Stimulated activated CD4-positive, alpha-beta T cell treated with anti-CD3 and anti-CD28 coated beads, Interleukin-1b, Interleukin-23, amount 100 ng/mL, for 4 hours (primary cell): ENCODE data around the gene SLC25A24.
"Not testable (repeated sequence)": the region's sequence is repeated elsewhere in the genome, so short reads cannot be mapped to it uniquely, and the experiment has no call there.

Source experiments
- DNase-seq, 2 donors: peaks; one replicate each; pipeline ENCODE4 v3.0.0-alpha.2; 2020; ENCODE audit warnings: low read depth in 2 of 2

SLC25A24 gene

DNA sequence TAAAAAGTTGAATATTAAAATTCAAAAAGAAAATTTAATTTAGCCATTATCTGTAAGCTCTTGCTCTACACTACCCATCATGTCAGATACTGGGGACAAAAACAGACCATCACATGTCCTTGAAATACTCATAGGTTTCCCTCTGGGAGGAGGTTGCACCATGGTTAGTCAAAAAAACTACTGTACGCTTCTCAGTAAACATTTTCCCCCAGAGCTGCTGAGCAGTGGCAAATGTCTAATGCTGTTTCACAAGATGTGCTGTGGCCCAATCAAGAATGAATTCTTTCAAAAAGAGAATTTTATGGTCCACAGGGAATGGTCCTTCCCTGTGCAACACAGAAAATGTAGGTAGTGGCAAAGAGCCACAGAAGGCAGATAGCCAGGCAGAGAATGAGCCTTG, 6.1 kb downstream of the SLC25A24 start:
- DNase-seq: no peak

DNA sequence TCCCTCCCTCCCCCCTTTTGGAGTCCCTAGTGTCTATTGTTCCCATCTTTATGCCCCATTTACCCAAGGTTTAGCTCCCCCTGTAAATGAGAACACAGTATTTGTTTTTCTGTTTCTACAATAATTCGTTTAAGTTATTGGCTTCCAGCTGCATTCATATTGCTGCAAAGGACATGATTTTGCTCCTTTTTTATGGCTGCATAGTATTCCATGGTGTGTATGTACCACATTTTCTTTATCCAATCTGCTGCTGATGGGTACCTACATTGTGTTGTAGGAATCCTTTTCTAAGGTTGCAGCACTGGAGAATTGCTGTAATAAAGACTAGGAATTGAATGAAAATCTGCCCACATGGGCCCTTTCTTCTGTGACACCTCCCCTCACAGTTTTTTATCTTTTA, 6.8 kb downstream of the SLC25A24 start:
- DNase-seq: no peak

DNA sequence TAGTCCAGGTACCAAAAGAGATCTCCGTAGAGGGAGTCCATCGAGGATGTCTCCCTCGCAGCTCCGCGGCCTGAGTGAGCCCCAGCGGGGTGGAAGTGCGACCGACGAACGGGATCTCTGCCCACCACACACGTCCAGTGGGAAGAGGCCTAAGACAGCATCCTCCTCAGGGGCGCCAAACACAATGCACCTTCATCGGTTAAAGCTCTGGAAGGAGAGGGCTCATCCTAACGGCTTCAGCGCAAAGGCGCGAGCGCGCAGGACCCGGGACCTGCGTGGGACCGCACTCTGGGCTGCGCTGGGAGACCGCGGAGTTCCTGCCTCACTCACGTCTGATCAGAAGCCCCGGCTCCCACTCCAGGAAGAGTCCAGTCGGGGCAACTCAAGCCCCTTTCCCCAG, 7.6 kb downstream of the SLC25A24 start:
- no peak for DNase-seq

DNA sequence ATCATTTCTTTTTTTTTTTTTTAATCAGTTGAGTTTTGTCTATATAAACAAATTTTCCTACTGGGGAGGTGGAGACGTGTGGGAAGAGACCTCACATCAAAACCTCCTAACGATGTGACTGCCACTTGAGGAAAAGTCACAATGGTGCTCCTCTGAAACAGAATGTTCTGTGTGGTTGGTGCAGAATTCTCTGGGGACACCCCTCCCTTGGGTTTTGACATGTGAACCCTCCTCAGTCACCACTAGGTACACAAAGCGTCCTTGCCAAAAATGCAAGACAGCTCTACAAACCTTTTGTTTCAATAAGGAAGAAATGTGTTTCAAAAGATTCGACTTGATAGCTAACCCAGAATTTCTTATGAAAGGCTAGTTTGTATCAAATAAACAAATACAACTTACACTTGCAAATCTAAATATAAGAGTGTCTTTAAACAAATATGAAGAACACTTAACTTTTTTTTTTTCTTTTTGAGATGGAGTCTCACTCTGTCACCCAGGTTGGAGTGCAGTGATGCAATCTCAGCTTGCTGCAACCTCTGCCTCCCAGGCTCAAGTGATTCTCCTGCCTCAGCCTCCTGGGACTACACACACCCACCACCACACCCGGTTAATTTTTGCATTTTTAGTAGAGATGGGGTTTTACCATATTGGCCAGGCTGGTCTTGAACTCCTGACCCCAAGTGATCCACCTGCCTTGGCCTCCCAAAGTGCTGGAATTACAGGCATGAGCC, 9.3 kb downstream of the SLC25A24 start:
- no peak for DNase-seq

DNA sequence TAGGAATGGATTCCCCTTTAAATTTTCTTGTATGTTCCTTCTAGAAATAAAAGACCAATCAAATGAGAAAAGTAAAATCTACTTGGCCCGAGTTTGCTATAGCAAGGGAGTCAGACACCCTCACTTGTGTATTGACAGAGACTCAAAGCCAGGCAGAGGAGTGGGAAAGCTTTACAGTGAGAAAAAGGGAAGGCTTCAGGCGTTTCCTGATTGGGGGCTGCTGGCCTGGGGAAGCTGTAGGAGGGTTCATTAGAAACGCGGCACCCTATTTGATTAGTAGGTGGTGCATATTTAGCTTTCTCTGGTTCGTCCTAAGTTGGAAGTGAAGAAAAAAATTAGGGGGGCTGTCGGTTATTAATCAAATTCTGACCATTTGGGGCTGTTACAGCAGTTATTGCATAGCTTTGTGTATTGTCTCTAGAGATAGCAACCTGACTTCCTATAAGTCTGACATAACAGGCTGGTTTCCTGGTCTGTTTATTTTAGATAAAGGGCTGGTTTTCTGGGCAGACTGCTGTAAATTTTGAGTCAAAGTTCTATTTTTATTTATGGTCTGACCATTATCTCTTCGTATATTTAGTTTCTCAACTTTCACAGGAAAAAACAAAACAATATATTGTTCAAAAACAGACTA, 10.0 kb downstream of the SLC25A24 start:
- no peak for DNase-seq

DNA sequence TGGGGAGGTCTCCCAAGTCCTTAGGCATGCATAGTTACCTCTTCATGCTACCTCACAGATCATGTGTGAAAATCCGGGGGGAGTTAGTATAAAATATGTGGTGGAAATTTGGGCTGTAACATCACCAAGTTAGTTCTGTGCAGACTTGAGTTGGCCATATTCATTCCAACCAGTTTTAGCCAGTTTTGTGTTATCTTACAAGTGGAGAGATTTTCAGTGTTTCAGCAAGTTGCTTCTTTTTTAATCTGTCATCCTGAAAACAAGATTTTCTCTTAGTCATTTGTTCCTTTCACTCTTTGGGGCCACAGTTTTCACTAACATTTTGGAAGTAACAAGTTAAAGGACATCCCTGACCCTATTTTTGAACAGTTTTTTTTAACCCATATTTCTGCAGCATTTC, 11.3 kb downstream of the SLC25A24 start:
- DNase-seq: no peak

DNA sequence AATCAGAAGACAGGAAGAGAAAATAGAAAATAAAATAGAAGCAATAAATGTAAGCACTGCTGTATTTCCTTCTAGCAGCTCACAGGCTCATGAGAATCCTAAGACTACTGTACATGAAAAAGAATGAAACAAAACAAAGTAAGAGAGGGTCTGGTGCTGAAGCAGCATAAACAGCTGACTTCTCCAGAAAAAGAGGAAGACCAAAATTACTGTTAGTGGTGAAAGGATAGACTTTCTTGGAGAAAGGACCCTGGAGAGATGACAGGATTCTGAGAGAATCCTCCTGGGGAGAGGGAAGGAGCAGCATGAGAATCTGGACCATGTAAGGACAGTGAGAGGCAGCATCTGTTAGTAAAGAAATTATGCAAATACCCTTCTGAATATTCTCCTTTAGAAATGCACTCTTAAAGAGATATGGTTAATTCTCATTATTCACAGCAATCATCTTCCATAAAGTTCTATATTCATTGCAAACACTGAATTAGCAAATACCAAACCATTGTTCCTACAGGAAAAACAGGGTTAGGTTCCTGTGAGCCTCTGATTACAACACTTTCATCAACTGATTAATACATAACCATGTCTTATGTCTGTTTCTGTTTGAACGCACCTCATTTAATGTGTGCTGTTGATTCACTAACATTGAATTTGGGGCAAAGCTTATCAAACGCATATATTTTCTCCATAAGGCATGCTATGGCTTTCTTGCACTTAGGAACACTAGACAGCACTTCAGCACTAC, 17.0 kb downstream of the SLC25A24 start:
- no peak for DNase-seq

DNA sequence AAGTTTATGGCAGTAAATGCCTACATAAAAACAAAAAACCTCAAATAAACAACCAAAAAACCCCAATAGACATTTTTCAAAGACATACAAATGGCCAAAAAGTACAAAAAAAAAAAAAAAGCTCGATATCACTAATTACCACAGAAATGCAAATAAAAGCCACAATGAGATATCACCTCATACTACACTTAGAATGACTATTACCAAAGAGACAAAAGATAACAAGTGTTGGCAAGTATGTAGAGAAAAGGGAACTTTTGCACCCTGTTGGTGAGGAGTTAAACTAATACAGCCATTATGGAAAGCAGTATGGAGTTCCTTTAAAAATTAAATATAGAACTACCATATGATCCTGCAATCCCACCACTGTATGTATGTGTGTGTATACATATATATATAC, 21.1 kb downstream of the SLC25A24 start:
- no peak for DNase-seq

DNA sequence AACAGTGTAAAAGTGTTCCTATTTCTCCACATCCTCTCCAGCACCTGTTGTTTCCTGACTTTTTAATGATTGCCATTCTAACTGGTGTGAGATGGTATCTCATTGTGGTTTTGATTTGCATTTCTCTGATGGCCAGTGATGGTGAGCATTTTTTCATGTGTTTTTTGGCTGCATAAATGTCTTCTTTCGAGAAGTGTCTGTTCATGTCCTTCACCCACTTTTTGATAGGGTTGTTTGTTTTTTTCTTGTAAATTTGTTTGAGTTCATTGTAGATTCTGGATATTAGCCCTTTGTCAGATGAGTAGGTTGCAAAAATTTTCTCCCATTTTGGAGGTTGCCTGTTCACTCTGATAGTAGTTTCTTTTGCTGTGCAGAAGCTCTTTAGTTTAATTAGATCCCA, 37.7 kb downstream of the SLC25A24 start:
- not testable (repeated sequence) for DNase-seq

DNA sequence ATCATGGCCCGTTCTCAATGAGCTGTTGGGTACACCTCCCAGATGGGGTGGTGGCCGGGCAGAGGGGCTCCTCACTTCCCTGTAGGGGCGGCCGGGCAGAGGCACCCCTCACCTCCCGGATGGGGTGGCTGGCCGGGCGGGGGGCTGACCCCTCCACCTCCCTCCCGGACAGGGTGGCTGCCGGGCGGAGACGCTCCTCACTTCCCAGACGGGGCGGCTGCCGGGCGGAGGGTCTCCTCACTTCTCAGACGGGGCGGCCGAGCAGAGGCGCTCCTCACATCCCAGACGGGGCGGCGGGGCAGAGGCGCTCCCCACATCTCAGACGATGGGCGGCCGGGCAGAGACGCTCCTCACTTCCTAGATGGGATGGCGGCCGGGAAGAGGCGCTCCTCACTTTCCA, 40.2 kb downstream of the SLC25A24 start:
- DNase-seq: not testable (repeated sequence)

DNA sequence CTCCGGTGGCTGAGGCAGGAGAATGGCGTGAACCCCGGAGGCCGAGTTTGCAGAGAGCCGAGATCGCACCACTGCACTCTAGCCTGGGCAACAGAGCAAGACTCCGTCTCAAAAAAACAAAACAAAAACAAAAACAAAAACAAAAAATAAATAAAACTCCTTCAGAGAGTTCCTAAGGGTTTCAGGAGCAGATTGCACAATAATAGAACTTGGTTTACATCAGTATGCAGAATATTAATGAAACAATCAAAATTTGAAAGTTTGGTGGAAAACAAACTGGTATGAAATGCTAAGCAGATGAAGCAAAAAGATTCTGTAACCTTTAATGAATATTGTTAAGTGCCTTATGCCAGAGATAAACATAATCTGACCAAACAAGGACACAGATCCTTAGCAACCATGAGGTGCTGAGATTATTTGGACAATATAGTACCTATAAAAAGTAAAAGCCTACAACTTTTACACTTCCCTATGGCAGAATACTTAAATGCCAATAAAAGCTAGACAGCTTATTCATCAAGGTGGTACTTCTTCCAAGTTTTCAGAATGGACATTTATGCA, 41.2 kb downstream of the SLC25A24 start:
- no peak for DNase-seq

DNA sequence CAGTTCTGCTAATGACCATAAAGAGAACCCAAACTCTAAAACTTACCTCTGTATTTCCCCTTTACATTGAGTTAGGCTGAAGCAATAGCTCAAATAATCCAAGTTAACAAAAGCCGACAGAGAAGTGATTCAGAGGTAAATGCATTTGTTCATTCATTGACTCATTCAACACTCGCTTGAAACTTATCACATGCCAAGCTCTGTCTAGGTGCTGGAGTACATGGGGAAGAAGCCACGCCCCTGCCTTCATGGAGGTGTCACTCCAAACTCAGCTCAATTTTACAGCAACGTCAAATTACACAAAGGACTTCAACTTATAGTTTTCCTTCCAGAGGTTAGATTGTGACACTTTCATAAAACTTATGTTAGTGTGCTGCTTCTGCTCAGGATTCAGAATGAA, 45.8 kb downstream of the SLC25A24 start:
- DNase-seq: no peak

DNA sequence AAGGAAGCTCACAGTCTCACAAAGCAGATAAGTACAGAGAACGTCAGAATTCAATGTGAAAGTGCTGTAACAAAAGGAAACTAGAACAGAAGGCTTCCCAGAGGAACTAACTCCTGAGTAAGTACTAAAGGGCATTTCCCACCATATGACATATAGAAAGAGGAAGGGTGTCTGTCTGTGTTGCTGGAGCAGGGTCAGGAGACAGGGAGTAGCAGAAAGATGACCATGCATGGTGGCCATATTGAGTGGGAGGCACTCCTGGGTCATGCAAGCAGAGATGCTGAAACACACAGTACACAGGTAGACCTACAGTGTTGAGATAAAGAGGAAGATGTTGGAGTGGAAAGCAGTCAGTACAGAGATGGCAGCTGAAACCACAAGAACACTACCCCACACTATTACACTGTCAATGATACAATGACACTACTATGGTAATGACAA, 47.3 kb downstream of the SLC25A24 start:
- no peak for DNase-seq

DNA sequence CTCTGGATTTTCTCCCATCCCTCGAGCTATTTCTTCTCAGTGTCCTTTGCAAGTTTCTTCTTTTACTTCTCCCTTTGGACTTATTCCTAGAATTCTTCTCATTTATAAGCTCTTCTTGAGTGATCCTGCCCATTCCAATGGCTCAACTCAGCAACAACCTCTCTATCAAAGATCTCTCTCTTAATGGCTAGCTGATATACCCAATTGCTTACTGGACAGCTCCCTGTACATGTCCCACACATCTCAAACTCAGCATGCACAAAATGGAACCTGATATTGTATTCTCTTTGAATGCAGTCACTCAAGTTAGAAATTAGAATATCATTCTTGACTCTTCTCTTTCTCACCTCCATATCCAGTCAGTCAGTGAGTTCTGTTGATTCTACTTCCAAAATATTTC, 48.6 kb downstream of the SLC25A24 start:
- DNase-seq: no peak

DNA sequence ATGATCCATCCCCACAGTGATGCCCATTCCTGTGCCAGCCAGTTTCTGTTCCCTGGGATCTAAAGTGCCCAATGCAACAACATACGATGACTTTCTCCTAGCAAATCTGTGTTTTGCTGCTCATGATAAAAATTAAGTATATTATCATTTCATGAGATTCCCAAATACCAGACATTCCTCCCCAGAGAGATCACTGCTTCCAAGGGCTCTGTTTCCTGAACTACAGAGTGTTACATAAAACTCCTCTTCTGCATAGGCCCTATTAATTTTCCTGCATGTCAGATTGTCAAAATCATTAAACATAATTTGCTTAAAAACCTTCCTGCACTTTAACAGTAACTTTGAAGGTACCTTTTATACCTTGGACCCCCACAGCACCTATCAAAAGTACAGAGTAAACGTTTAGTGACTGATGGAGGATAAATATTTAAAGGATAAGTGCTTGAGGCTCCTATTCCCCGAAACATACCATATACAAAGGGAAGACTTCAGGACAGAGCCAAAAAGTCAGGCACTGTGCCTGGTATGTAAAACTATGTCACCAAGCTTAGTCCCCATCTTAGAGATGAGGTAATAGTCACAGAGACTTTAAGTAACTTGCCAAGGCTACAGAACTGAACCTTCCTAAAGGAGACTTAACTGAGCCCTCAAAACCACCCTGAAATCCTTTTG, 50.2 kb downstream of the SLC25A24 start:
- no peak for DNase-seq

DNA sequence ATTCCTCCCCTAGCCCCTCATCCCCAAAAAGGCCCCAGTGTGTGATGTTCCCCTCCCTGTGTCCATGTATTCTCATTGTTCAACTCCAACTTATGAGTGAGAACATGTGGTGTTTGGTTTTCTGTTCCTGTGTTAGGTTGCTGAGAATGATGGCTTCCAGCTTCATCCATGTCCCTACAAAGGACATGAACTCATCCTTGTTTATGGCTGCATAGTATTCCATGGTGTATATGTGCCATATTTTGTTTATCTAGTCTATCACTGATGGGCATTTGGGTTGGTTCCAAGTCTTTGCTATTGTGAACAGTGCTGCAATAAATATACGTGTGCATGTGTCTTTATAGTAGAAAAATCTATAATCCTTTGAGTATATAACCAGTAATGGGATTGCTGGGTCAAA, 55.6 kb downstream of the SLC25A24 start:
- DNase-seq: not testable (repeated sequence)

DNA sequence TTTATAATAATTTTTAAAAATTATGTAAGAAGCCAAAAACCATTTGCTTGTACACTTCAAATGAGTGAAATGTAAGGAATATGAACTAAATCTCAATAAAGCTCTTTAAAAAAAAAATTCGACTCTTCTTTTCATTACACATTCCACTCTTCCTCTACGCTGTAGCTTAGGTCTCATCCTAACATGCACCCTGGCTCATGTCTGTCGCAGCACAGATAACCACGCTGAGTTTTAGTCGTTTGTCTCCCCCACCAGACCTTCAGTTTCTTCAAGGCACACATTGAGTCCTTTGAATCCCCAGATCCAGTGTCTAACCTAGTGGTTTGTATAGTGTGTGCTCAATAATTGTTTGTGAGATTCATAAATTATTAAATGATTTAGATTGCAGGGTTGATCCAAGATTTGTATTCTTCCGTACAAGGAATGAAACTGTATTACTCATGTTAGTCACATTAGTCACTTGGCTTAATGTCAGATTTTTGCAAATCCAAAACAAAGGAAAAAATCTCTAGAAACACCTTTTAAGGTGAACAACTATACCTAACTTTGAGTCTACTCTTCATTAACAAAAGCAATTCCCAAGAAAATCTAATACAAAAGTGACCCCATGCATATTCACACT, 57.3 kb downstream of the SLC25A24 start:
- DNase-seq: no peak

DNA sequence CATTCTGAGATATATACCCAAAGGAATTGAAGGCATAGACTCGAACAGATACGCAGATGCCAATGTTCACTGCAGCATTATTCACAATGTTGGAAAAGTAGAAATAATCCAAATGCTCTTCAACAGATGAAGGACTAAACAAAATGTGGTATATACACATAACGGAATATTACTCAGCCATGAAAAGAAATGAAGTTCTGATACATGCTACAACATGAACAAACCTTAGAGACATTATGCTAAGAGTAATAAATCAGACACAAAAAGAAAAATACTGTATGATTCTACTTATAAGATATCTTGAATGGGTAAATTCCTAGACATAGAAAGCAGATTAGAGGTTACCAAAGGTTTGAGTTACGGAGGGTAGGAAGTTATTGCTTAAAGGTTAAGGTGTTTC, 57.9 kb downstream of the SLC25A24 start:
- DNase-seq: no peak

DNA sequence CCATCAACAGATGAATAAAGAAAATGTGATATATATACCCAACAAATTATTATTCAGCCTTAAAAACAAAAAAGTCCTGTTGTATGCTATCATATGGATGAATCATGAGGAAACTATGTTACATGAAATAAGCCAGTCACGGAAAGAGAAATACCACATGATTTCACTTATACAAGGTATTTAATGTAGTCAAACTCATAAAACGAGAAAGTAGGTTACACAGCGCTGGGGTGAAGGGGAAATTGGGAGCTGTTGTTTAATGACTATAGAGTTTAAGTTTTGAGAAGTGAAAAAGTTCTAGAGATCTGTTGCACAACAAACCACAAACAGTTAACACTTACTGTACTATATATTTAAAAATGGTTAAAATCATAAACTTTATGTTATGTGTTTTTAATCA, 58.5 kb downstream of the SLC25A24 start:
- DNase-seq: no peak

DNA sequence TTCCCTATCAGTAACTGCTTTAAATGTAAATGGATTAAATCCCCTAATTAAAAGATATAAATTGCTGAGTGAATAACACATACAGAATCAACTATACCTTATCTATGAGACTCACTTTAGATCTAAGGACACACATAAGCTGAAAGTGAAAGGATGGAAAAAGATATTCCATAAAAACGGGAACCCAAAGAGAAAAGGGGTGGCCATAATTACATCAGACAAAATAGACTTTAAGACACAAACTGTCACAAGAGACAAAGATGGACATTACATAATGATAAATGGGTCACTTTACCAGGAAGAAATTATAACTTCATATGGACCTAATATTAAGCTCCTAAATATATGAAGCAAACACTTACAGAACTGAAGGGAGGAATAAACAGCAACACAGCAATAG, 59.2 kb downstream of the SLC25A24 start:
- DNase-seq: no peak

DNA sequence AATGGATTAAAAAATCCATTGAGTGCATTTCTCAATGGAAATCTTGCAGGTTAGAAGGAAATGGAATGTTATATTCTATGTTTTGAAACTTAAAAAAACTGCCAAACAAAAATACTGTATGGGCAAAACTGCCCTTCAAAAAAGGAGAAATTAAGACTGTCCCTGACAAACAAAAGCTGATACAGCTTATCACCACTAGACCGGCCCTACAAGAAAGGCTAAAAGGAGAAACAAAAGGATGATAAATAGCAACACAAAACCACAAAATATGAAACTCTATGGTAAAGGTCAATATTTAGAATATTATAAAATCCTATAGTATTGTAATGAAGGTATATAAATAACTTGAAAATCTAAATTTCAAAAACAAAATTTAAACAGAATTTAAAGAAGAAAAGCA, 60.0 kb downstream of the SLC25A24 start:
- DNase-seq: no peak

DNA sequence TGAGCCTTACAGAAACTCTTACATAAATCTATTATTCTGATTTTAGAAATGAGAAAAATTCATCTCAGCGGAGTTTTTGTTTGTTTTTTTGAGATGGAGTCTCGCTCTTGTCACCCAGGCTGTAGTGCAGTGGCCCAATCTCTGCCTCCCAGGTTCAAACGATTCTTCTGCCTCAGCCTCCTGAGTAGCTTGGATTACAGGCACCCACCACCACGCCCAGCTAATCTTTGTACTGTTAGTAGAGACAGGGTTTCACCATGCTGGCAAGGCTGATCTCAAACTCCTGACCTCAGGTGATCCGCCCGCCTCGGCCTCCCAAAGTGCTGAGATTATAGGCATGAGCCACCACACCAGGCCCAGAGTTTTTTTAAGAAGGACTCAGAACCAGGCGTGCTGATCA, 60.6 kb downstream of the SLC25A24 start:
- DNase-seq: not testable (repeated sequence)
